ENCODE measurements around the gene ZIC1.

ZIC1 gene

DNA sequence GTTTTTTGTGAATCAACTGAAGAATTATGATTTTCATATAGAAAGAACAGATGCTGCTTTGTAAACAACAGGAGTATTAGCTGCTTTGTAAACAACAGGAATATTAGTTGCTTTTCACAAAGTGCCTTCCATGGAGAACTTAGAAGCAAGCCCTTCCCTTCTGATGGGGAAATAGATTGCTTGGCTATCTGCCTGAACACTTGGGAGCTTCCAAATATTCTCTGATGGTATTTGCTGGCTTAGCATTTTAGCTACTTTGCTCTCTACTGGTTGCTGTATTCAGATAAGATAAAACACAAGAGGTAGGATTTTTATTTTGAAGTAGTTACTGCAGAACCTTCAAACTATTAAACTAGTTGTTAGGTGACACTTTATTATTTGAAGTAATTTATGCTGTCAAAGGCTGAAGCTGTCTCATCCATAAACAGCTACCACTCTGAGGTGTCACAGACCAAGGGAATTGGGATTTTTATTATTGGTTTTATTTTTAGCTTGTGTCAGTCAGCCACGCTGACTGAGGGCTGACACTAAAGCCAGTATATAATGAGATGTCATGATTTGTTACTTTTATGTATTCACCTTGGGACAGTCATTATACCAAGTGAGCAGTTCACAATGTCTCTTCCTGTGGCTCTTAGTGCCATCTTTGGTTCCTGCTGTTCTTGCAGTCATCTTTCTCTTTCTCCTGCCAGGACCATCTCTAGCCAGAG is 50.0 kb downstream of the ZIC1 start:
- ATAC-seq: no peak
- TF ChIP-seq SNAI2 (CRISPR knock-in tag; IDR thresholded peaks at IDR 0.05) (no peak), ARNTL (CRISPR knock-in tag; IDR thresholded peaks at IDR 0.05; ENCODE audit: borderline replicate concordance, low read depth) (no peak), CSDC2 (CRISPR knock-in tag; IDR thresholded peaks at IDR 0.05) (no peak), ZC3H10 (CRISPR knock-in tag; IDR thresholded peaks at IDR 0.05) (no peak), ZNF70 (CRISPR knock-in tag; IDR thresholded peaks at IDR 0.05) (no peak), RARB (CRISPR knock-in tag; IDR thresholded peaks at IDR 0.05) (no peak), ISL1 (CRISPR knock-in tag; IDR thresholded peaks at IDR 0.05) (no peak), TCF4 (CRISPR knock-in tag; IDR thresholded peaks at IDR 0.05; ENCODE audit: borderline replicate concordance) (no peak), PPARA (CRISPR knock-in tag; IDR thresholded peaks at IDR 0.05; ENCODE audit: borderline replicate concordance) (no peak), TOX (CRISPR knock-in tag; IDR thresholded peaks at IDR 0.05; ENCODE audit: borderline replicate concordance) (no peak), OSR1 (CRISPR knock-in tag; IDR thresholded peaks at IDR 0.05) (no peak), ZNF565 (CRISPR knock-in tag; conservative IDR thresholded peaks at IDR 0.05; ENCODE audit: low read depth) (no peak), GLIS3 (CRISPR knock-in tag; IDR thresholded peaks at IDR 0.05) (no peak)
- TF ChIP-seq, protein P1, sequence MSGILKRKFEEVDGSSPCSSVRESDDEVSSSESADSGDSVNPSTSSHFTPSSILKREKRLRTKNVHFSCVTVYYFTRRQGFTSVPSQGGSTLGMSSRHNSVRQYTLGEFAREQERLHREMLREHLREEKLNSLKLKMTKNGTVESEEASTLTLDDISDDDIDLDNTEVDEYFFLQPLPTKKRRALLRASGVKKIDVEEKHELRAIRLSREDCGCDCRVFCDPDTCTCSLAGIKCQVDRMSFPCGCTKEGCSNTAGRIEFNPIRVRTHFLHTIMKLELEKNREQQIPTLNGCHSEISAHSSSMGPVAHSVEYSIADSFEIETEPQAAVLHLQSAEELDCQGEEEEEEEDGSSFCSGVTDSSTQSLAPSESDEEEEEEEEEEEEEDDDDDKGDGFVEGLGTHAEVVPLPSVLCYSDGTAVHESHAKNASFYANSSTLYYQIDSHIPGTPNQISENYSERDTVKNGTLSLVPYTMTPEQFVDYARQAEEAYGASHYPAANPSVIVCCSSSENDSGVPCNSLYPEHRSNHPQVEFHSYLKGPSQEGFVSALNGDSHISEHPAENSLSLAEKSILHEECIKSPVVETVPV (CRISPR knock-in tag; IDR thresholded peaks at IDR 0.05): no peak
- TF ChIP-seq, protein P2, sequence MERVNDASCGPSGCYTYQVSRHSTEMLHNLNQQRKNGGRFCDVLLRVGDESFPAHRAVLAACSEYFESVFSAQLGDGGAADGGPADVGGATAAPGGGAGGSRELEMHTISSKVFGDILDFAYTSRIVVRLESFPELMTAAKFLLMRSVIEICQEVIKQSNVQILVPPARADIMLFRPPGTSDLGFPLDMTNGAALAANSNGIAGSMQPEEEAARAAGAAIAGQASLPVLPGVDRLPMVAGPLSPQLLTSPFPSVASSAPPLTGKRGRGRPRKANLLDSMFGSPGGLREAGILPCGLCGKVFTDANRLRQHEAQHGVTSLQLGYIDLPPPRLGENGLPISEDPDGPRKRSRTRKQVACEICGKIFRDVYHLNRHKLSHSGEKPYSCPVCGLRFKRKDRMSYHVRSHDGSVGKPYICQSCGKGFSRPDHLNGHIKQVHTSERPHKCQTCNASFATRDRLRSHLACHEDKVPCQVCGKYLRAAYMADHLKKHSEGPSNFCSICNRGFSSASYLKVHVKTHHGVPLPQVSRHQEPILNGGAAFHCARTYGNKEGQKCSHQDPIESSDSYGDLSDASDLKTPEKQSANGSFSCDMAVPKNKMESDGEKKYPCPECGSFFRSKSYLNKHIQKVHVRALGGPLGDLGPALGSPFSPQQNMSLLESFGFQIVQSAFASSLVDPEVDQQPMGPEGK (CRISPR knock-in tag; IDR thresholded peaks at IDR 0.05; ENCODE audit: borderline replicate concordance): no peak
- TF ChIP-seq, protein P3, sequence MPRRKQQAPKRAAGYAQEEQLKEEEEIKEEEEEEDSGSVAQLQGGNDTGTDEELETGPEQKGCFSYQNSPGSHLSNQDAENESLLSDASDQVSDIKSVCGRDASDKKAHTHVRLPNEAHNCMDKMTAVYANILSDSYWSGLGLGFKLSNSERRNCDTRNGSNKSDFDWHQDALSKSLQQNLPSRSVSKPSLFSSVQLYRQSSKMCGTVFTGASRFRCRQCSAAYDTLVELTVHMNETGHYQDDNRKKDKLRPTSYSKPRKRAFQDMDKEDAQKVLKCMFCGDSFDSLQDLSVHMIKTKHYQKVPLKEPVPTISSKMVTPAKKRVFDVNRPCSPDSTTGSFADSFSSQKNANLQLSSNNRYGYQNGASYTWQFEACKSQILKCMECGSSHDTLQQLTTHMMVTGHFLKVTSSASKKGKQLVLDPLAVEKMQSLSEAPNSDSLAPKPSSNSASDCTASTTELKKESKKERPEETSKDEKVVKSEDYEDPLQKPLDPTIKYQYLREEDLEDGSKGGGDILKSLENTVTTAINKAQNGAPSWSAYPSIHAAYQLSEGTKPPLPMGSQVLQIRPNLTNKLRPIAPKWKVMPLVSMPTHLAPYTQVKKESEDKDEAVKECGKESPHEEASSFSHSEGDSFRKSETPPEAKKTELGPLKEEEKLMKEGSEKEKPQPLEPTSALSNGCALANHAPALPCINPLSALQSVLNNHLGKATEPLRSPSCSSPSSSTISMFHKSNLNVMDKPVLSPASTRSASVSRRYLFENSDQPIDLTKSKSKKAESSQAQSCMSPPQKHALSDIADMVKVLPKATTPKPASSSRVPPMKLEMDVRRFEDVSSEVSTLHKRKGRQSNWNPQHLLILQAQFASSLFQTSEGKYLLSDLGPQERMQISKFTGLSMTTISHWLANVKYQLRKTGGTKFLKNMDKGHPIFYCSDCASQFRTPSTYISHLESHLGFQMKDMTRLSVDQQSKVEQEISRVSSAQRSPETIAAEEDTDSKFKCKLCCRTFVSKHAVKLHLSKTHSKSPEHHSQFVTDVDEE (CRISPR knock-in tag; IDR thresholded peaks at IDR 0.05): no peak
- TF ChIP-seq, protein P4, sequence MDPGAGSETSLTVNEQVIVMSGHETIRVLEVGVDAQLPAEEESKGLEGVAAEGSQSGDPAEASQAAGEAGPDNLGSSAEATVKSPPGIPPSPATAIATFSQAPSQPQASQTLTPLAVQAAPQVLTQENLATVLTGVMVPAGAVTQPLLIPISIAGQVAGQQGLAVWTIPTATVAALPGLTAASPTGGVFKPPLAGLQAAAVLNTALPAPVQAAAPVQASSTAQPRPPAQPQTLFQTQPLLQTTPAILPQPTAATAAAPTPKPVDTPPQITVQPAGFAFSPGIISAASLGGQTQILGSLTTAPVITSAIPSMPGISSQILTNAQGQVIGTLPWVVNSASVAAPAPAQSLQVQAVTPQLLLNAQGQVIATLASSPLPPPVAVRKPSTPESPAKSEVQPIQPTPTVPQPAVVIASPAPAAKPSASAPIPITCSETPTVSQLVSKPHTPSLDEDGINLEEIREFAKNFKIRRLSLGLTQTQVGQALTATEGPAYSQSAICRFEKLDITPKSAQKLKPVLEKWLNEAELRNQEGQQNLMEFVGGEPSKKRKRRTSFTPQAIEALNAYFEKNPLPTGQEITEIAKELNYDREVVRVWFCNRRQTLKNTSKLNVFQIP (CRISPR knock-in tag; IDR thresholded peaks at IDR 0.05; ENCODE audit: borderline replicate concordance, low read depth): no peak

DNA sequence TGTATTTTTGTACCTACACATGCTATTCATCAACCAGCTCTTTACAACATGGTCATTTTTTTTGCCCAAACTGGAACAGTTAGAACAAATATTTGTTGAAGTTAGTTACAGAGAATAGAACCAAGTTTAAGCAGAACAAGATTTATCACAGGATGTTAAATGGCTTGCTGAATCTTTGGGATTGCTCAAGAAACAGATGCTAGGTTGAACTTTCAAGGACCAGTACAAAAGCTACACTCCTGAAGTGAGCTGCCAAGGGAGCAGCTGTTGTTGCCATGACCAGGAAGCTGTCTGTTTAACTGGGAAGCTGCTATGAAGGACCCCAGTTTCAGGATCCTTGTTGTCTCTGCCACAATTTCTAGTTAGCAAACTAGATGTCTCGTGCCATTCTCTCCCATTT is 53.7 kb downstream of the ZIC1 start:
- ATAC-seq: no peak
- TF ChIP-seq ZC3H10 (CRISPR knock-in tag; IDR thresholded peaks at IDR 0.05) (no peak), CSDC2 (CRISPR knock-in tag; IDR thresholded peaks at IDR 0.05) (no peak), ZNF8 (CRISPR knock-in tag; IDR thresholded peaks at IDR 0.05) (no peak), ZNF70 (CRISPR knock-in tag; IDR thresholded peaks at IDR 0.05) (no peak), TCF4 (CRISPR knock-in tag; IDR thresholded peaks at IDR 0.05; ENCODE audit: borderline replicate concordance) (no peak), PPARA (CRISPR knock-in tag; IDR thresholded peaks at IDR 0.05; ENCODE audit: borderline replicate concordance) (no peak), ZNF565 (CRISPR knock-in tag; conservative IDR thresholded peaks at IDR 0.05; ENCODE audit: low read depth) (no peak), TOX (CRISPR knock-in tag; IDR thresholded peaks at IDR 0.05; ENCODE audit: borderline replicate concordance) (no peak), BACH2 (CRISPR knock-in tag; IDR thresholded peaks at IDR 0.05; ENCODE audit: borderline replicate concordance) (no peak), SNAI2 (CRISPR knock-in tag; IDR thresholded peaks at IDR 0.05) (no peak), ISL1 (CRISPR knock-in tag; IDR thresholded peaks at IDR 0.05) (no peak), RARB (CRISPR knock-in tag; IDR thresholded peaks at IDR 0.05) (no peak), OSR1 (CRISPR knock-in tag; IDR thresholded peaks at IDR 0.05) (no peak), ARNTL (CRISPR knock-in tag; IDR thresholded peaks at IDR 0.05; ENCODE audit: borderline replicate concordance, low read depth) (no peak), ESRRG (CRISPR knock-in tag; IDR thresholded peaks at IDR 0.05) (no peak)
- TF ChIP-seq, protein P1 (CRISPR knock-in tag; IDR thresholded peaks at IDR 0.05): no peak
- TF ChIP-seq, protein P3 (CRISPR knock-in tag; IDR thresholded peaks at IDR 0.05): no peak
- TF ChIP-seq, protein P5, sequence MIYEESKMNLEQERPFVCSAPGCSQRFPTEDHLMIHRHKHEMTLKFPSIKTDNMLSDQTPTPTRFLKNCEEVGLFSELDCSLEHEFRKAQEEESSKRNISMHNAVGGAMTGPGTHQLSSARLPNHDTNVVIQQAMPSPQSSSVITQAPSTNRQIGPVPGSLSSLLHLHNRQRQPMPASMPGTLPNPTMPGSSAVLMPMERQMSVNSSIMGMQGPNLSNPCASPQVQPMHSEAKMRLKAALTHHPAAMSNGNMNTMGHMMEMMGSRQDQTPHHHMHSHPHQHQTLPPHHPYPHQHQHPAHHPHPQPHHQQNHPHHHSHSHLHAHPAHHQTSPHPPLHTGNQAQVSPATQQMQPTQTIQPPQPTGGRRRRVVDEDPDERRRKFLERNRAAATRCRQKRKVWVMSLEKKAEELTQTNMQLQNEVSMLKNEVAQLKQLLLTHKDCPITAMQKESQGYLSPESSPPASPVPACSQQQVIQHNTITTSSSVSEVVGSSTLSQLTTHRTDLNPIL (CRISPR knock-in tag; IDR thresholded peaks at IDR 0.05; ENCODE audit: low read depth): no peak
